BLaER1 treated with 17β-estradiol and CSF1 and Interleukin-3, amounts not matched to agents 10 nM and 100 nM (cell line): ENCODE measurements around the gene GIMAP8.

Experiments
- H3K27ac ChIP-seq, 11 experiments: shearing (Covaris generic); formaldehyde crosslinking; 2 replicates each; pipeline ENCODE4 v1.8.1; 2022
- H3K27me3 ChIP-seq, 11 experiments: shearing (Covaris generic); formaldehyde crosslinking; 2 replicates each; pipeline ENCODE4 v1.8.1; 2022
- H3K36me3 ChIP-seq, 11 experiments: shearing (Covaris generic); formaldehyde crosslinking; 2 replicates each; pipeline ENCODE4 v1.8.1; 2022
- H3K4me1 ChIP-seq, 10 experiments: shearing (Covaris generic); formaldehyde crosslinking; 2 replicates each; pipeline ENCODE4 v1.8.1; 2022
- H3K4me2 ChIP-seq, 11 experiments: shearing (Covaris generic); formaldehyde crosslinking; 2 replicates each; pipeline ENCODE4 v1.8.1; 2022
- H3K4me3 ChIP-seq, 10 experiments: shearing (Covaris generic); formaldehyde crosslinking; 2 replicates each; pipeline ENCODE4 v1.8.1; 2022
- H3K9ac ChIP-seq, 11 experiments: shearing (Covaris generic); formaldehyde crosslinking; 2 replicates each; pipeline ENCODE4 v1.8.1; 2022
- H3K9me3 ChIP-seq, 11 experiments: shearing (Covaris generic); formaldehyde crosslinking; replicated peaks in 1 of 11; 2 replicates each; pipeline ENCODE4 v1.8.1; 2022
- H4K20me1 ChIP-seq, 11 experiments: shearing (Covaris generic); formaldehyde crosslinking; 2 replicates each; pipeline ENCODE4 v1.8.1; 2022
- Cebpa-rat ChIP-seq, 11 experiments: shearing (Covaris generic); IDR thresholded peaks; 2 replicates each; pipeline ENCODE4 v1.8.1; 2022

Gene GIMAP8

DNA sequence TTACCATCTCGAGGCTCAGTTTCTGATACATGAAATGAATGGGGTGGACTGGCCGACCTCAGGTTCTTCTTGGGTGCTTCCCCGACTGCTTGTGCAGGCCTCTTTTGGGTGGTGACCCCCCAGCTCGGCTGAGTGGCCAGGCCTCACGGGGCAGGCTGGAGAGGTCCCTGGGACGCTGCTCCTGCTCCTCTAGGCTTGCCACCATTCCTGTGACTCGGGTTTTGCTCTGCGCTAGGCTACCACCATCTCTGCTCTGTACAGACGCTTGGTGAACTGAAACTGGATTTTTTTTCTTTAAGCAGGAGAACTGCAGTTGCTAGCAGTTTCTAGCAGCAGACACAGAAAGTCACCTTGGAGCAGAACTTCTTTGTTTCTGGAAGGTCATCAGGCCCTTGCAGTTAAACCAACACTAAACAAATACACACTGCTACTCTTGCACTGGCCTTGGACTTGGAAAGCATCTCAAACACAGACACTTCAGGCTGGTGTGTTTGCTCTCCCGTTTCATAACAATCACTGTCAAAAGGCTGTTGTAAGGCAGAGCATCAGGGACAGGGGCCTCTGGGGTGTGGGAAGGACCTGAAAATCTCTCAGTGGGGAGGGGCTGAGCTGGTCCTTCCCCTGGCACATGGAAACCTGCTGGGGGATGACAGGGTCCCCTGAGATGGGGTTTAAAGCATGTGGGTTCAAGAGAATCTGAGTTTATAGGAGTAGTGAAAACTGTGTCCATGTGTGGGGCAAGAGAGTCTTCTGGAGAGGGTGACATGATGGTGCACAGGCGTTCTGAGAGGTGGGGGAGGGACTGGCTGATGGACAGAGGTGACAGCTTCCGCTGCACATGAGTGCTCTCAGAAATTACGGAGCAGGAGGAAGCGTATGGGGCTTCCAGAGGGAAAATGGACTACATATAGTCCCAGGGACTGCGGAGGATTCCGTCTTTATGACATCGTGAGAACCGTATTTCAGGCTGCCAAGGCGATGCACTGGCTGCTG, 35.0 kb upstream of the GIMAP8 start:
- TF ChIP-seq Cebpa-rat (IDR thresholded peaks at IDR 0.05): no peak

GRCh38 chr7:150417239-150417638, 33.2 kb upstream of the GIMAP8 start:
- TF ChIP-seq Cebpa-rat (IDR thresholded peaks at IDR 0.05): no peak
- H3K27me3 ChIP-seq: peaks cover 0 to 10% (median 6%) of the 10 kb centered on the region in 11 experiments; a peak in 9 of 22 replicates
- no peak overlapping the region for H3K9ac ChIP-seq
- H3K4me2 ChIP-seq: no peak overlapping the region
- H3K4me1 ChIP-seq: peaks cover 2 to 26% (median 10%) of the 10 kb centered on the region in 10 experiments; a peak in 15 of 20 replicates
- no peak overlapping the region for H3K27ac ChIP-seq
- no peak overlapping the region for H3K4me3 ChIP-seq
- 0 out of 22 replicates have a peak, but pooled peaks cover 0 to 4% (median 0%) of the 10 kb centered on the region in 11 experiments for H4K20me1 ChIP-seq
- no peaks in the 10 kb centered on the region for H3K9me3 ChIP-seq
- H3K36me3 ChIP-seq: peaks cover 0 to 6% (median 0%) of the 10 kb centered on the region in 11 experiments; a peak in 1 of 22 replicates

More for the DNA sequence above, 35.0 kb upstream of the GIMAP8 start:
- peaks cover 0 to 18% (median 4%) of the 10 kb centered on the region in 11 experiments; a peak in 8 of 22 replicates for H3K36me3 ChIP-seq
- H3K27me3 ChIP-seq: peaks cover 0 to 6% (median 3%) of the 10 kb centered on the region in 11 experiments; a peak in 9 of 22 replicates
- no peak overlapping the region for H3K4me3 ChIP-seq
- peaks cover 0 to 15% (median 0%) of the 10 kb centered on the region in 11 experiments; a peak in 5 of 22 replicates for H4K20me1 ChIP-seq
- 0 out of 22 replicates have a peak overlapping the region, but pooled peaks of 1 of the 11 experiments have one; percentile 31 for H3K9ac ChIP-seq
- H3K27ac ChIP-seq: no peak overlapping the region
- H3K4me2 ChIP-seq: peak overlapping the region in 2 of 11 experiments; percentile 11 to 33; a peak in 3 of 22 replicates
- H3K9me3 ChIP-seq: no peaks in the 10 kb centered on the region
- H3K4me1 ChIP-seq: peaks cover 19 to 37% (median 25%) of the 10 kb centered on the region in 10 experiments

- no peaks in the 10 kb centered on the region for H3K9me3 ChIP-seq
- H3K27me3 ChIP-seq: peaks cover 0 to 10% (median 6%) of the 10 kb centered on the region in 11 experiments; a peak in 9 of 22 replicates
- H3K4me1 ChIP-seq: peaks cover 0 to 22% (median 6%) of the 10 kb centered on the region in 10 experiments; a peak in 12 of 20 replicates
- 0 out of 22 replicates have a peak, but pooled peaks cover 0 to under 1% (median 0%) of the 10 kb centered on the region in 11 experiments for H3K36me3 ChIP-seq
- no peak overlapping the region for H3K4me2 ChIP-seq
- no peak overlapping the region for H3K9ac ChIP-seq
- no peaks in the 10 kb centered on the region for H4K20me1 ChIP-seq
- H3K27ac ChIP-seq: no peak overlapping the region
- no peak overlapping the region for H3K4me3 ChIP-seq
- TF ChIP-seq Cebpa-rat (IDR thresholded peaks at IDR 0.05): no peak
Measured at GRCh38 chr7:150417863-150418262, 32.6 kb upstream of the GIMAP8 start.

DNA sequence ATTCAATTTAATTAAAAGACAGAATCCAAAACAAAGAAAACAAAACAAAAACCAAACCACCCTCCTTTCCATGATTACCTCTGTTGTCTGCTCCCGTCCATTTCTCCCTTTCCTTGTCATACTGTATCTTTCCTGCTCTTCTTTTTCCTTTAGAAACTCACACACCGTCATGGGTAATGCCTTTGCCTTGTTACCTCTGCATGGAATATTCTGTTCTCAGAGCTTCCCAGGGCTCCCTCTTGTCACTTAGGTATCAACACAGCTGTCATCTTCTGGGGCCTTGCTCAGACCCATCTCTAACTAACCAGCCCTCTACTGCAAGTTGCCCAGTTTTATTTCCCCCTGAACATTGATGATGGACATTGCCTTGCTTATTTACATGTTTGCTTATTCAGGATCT, 30.2 kb upstream of the GIMAP8 start:
- Histone ChIP-seq H3K9ac (no peak overlapping the region), H4K20me1 (no peaks in the 10 kb centered on the region), H3K4me3 (no peak overlapping the region), H3K27ac (no peak overlapping the region), H3K27me3 (peaks cover 0 to 10% (median 6%) of the 10 kb centered on the region in 11 experiments; a peak in 9 of 22 replicates), H3K4me1 (peaks cover 0 to 8% (median 0%) of the 10 kb centered on the region in 10 experiments; a peak in 6 of 20 replicates), H3K36me3 (no peaks in the 10 kb centered on the region), H3K4me2 (no peak overlapping the region), H3K9me3 (no peaks in the 10 kb centered on the region)
- TF ChIP-seq Cebpa-rat (IDR thresholded peaks at IDR 0.05): no peak

- Histone ChIP-seq H4K20me1 (no peaks in the 10 kb centered on the region), H3K4me2 (peak overlapping the region in 5 of 11 experiments; percentile 12 to 36 (median 29); a peak in 5 of 22 replicates), H3K36me3 (no peaks in the 10 kb centered on the region), H3K9ac (no peak overlapping the region), H3K9me3 (no peaks in the 10 kb centered on the region), H3K4me1 (0 out of 20 replicates have a peak, but pooled peaks cover 0 to under 1% (median 0%) of the 10 kb centered on the region in 10 experiments), H3K4me3 (no peak overlapping the region), H3K27ac (no peak overlapping the region), H3K27me3 (peaks cover 0 to 10% (median 6%) of the 10 kb centered on the region in 11 experiments; a peak in 9 of 22 replicates)
- no peak for TF ChIP-seq Cebpa-rat (IDR thresholded peaks at IDR 0.05)
Measured at GRCh38 chr7:150420987-150421674, 29.3 kb upstream of the GIMAP8 start.

DNA sequence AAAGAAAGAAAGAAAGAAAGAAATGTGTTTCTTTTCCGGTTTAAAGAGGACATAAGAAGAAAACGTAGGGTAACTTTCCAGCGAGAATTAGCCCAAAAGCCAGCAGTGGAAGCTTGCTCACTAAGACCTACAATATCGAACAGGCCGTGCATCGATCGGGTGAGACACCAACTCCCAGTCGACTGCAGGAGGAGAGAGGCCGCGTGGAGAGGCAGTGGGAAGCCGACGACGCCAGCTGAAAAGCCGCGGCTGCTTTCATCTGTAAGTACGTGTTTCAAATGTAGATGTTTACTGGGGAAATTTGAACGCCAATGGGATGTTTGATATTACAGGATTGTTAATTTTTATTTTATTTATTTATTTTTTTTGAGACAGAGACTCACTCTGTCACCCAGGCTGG, 28.6 kb upstream of the GIMAP8 start:
- peaks cover 0 to 10% (median 6%) of the 10 kb centered on the region in 11 experiments; a peak in 9 of 22 replicates for H3K27me3 ChIP-seq
- H4K20me1 ChIP-seq: no peaks in the 10 kb centered on the region
- no peak overlapping the region for H3K27ac ChIP-seq
- peaks cover 0 to 3% (median 0%) of the 10 kb centered on the region in 10 experiments; a peak in 6 of 20 replicates for H3K4me1 ChIP-seq
- no peak overlapping the region for H3K4me2 ChIP-seq
- no peak for TF ChIP-seq Cebpa-rat (IDR thresholded peaks at IDR 0.05)
- no peak overlapping the region for H3K4me3 ChIP-seq
- no peak overlapping the region for H3K9ac ChIP-seq
- H3K36me3 ChIP-seq: no peaks in the 10 kb centered on the region
- no peaks in the 10 kb centered on the region for H3K9me3 ChIP-seq

GRCh38 chr7:150425670-150426069, 24.8 kb upstream of the GIMAP8 start:
- H3K4me2 ChIP-seq: no peak overlapping the region
- no peak for TF ChIP-seq Cebpa-rat (IDR thresholded peaks at IDR 0.05)
- H3K4me3 ChIP-seq: no peak overlapping the region
- no peaks in the 10 kb centered on the region; a peak in 1 of 22 replicates for H4K20me1 ChIP-seq
- H3K27ac ChIP-seq: no peak overlapping the region
- peaks cover 0 to 17% (median 3%) of the 10 kb centered on the region in 11 experiments; a peak in 10 of 22 replicates for H3K27me3 ChIP-seq
- H3K9ac ChIP-seq: no peak overlapping the region
- no peaks in the 10 kb centered on the region for H3K36me3 ChIP-seq
- peaks cover 36 to 41% (median 38%) of the 10 kb centered on the region in 10 experiments for H3K4me1 ChIP-seq
- H3K9me3 ChIP-seq: no peaks in the 10 kb centered on the region

- Histone ChIP-seq H4K20me1 (no peaks in the 10 kb centered on the region; a peak in 1 of 22 replicates), H3K27ac (peak overlapping the region in 9 of 11 experiments; percentile 43 to 79 (median 64); a peak in 19 of 22 replicates), H3K36me3 (no peaks in the 10 kb centered on the region), H3K4me1 (peaks cover 49 to 71% (median 59%) of the 10 kb centered on the region in 10 experiments), H3K4me3 (peak overlapping the region in 2 of 10 experiments; percentile 14 to 19; a peak in 1 of 20 replicates), H3K9ac (peak overlapping the region in 7 of 11 experiments; percentile 3 to 65 (median 51); a peak in 11 of 22 replicates), H3K9me3 (no peaks in the 10 kb centered on the region), H3K4me2 (peak overlapping the region; percentile 80 to 97 (median 87)), H3K27me3 (peaks cover 0 to 26% (median 0%) of the 10 kb centered on the region in 11 experiments; a peak in 5 of 22 replicates)
- no peak for TF ChIP-seq Cebpa-rat (IDR thresholded peaks at IDR 0.05)
Measured at GRCh38 chr7:150428671-150429451, 21.6 kb upstream of the GIMAP8 start.
